GM18870 (cell line): Measurements from ENCODE around the gene ITGA11.

Source experiments
- ATAC-seq: cut with Tn5 transposase; IDR thresholded peaks from one replicate; pipeline ENCODE4 v1.9.1; 2021; ENCODE audit warnings: moderate library complexity; ENCODE audit not compliant: unreplicated experiment

The ITGA11 gene

DNA sequence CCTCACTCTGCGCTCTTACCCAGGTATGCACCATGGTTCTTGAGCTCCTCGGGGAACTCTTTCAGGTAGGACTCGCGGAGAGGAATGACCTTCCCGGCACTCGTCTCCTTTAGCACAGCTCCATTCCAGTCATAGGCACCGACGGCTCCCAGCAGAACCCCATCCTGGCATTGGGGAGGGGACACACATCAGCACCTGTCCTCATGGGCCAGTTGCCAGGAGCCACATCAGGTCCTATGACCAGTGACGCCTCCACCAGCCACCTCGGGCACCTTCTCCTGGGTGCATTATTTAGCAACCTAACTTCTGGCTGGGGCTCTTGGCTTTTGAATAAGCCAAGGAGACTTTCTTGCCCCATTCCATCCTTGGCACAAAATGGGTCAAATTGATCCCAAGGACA is 92.5 kb downstream of the ITGA11 start:
- ATAC-seq, result no peak

DNA sequence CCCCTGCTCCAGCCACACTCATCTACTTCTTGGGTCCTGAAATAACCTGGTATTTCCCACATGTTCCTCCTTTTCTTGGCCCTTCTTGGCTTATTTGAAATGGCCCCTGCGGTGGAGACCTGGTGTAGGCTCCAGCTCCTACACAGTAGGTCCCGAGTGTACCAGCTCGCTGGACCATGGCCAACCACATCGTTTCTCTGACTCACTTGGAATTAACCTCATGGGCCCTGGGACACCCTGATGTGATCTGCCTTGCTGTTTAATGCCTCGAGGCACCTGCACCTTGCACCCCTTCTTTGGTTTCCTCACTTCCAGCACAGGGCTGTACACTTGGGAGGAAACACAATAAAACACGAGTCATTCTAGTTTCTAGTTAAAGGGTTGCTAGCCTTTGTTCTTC is 94.1 kb downstream of the ITGA11 start:
- ATAC-seq, result no peak

- ATAC-seq, result no peak
Observed at GRCh38 chr15:68336516-68336915, 95.4 kb downstream of the ITGA11 start.

DNA sequence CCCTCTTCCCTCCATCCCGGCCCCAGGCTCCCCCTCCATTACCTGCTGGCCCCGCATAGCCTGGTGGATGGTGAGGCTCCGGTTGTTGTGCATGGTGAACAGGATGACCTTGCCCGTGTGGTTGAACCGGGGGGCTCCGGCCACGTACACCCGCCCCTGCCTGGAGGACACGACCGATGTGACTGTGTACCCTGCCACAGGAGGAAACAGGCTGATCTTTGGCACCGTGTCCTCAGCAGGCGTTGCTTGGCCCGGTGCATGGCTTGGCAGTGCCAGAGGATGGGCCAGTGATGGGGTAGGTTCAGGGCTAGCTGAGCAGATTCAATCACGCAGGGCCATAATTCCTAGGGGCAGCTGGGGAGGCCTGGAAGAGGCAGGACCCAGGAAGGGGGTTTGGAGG is 96.3 kb downstream of the ITGA11 start:
- ATAC-seq, result no peak

GRCh38 chr15:68335251-68335650 is 96.7 kb downstream of the ITGA11 start:
- no peak for ATAC-seq

DNA sequence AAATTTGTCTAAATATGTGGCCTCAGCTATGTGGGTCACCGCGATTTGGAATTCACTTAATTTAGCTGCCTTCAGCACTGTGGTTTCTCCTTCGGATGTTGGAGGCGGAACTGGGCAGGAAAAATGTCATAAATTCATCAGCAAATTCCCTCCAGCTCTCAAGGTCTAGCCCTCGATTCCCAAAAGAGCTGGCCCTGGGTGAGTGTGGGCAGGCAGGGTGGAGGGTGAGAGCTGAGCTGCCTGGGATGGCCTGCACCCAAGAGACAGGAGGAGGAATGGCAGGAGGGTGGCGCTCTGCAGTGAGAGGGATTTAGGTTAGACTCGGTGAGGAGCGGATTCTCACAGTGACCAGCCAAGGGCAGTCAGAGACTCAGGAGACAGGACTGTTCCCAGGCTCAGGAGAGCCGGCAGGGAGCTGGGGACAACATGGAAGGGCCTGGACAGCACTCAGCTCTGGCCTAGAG is 97.3 kb downstream of the ITGA11 start:
- no peak for ATAC-seq

GRCh38 chr15:68333775-68334470 is 98.0 kb downstream of the ITGA11 start:
- ATAC-seq, result no peak

- no peak for ATAC-seq
Observed at GRCh38 chr15:68332266-68332665, 99.7 kb downstream of the ITGA11 start.

GRCh38 chr15:68330901-68331300 is 101.1 kb downstream of the ITGA11 start:
- no peak for ATAC-seq

- ATAC-seq, result no peak
Observed at GRCh38 chr15:68330416-68330815, 101.5 kb downstream of the ITGA11 start.

DNA sequence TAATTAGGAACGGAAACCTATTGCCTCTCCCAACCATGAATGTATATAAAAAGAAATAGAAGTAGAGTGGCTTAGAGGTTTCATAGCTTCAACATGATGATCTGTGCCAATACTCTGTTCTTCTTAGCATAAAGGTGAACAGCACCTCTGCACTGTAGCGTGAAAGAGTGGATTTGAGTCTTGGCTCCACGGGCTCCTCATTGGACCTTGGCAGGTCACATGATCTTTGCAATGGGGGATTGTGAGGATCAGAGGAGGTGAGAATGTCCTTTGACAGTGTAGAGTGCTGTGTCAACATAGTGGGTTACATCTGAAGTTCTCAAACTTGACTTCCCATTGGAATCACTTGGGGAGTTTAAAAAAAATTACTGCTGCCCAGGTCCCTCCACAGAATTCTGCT is 103.0 kb downstream of the ITGA11 start:
- ATAC-seq, result no peak

- ATAC-seq, result no peak
Observed at GRCh38 chr15:68328443-68328842, 103.5 kb downstream of the ITGA11 start.

DNA sequence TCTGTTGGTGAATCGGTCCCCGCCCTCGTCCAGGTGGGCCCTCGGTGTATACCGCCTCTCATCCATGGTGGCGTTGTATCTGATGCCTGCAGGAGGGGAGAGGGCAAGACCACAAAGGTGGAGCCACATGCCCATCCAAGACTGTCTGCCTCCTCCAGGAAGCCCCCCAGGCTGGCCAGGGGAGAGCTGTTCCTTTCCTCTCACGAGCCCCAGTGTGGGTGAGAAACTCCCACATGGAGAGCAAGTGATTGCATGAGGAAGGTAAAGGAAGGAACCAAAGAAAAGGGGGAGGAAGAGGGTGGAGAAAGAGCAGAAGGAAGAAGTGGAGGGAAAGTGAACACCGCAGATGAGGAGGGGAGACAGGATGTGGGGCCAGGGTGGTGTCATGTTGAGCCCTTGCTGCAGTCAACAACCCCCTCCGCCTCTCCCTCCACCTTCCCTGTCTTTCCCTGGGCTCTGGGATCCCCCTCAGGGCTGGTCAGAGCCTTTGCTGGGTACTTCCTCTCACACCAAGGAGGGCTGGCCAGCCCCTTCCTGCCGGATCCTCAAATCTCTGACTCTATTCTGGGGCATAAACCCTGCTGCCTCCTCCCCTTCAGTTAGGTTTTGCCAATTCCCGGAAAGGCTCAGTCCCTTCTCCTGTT is 105.1 kb downstream of the ITGA11 start:
- ATAC-seq, result no peak

DNA sequence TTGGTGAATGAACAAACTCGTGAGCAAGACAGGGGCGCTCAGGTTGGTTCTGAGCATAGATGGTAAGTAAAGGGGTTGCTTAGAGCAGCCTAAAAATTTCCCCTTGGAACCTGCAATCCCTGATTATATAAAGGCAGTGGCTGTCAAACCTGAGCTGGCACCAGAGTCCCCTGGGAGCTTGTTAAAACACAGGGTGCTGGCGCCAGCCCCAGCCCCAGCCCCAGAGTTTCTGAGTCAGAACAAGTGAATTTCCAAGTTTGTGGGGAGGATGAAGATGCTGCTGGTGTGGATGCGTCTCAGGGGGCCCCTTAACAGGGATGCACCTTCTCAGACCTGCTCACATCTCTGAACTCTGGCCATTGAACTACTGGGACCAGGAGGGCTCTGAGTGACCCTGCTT is 106.2 kb downstream of the ITGA11 start:
- no peak for ATAC-seq

DNA sequence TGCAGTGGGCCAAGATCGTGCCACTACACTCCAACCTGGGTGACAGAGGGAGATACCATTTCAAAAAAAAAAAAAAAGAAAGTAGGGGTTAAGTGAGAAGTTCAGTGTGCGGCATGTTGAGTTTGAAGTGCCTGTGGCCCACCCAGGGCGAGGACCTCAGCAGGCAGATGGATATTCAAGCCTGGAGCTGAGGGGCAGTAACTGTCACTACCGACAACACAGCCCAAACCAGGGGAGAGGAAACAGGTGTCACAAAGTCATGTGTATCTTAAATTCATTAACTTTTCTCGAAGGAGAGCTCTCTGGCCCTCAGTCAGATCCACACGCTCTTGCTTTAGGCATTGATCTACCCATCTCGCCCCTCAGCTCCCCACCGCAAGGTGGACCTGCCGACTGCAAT is 109.2 kb downstream of the ITGA11 start:
- ATAC-seq, result no peak

DNA sequence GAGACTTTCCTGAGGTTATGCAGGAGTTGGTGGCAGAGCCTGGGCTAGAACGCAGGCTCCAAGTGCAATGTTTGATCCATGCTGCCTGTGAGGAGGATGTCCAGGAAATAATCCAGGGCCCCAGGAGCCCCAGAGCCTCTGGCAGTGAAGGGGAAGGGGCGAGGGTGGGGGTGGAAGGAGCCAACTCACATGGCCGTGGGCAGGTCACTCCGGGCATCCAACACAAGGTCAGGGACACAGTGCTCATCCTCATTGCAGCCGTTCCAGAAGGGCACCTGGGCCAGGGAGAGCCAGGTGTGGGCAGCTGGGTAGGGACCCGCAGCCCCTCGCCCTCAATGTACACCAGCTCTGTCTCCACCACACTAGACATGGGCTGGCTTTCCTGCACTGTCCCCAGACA is 110.7 kb downstream of the ITGA11 start:
- ATAC-seq, result no peak

DNA sequence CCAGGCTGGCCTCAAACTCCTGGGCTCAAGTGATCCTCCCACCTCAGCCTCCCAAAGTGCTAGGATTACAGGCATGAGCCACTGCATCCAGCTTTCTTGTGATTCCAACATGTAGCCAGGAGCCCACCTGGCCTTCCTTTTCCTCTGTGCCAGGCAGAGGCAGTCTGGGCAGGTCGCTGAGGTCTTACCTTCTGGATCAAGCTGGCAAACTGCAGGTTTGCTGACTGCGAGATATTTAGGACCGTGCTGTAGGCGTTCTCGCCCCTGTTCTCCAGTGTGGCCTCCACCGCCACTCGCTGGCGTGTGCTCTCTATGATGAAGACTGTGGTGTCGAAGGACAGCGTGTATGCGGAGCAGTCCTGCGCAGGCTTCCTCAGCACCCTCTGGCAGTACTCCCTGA is 112.0 kb downstream of the ITGA11 start:
- ATAC-seq, result no peak

DNA sequence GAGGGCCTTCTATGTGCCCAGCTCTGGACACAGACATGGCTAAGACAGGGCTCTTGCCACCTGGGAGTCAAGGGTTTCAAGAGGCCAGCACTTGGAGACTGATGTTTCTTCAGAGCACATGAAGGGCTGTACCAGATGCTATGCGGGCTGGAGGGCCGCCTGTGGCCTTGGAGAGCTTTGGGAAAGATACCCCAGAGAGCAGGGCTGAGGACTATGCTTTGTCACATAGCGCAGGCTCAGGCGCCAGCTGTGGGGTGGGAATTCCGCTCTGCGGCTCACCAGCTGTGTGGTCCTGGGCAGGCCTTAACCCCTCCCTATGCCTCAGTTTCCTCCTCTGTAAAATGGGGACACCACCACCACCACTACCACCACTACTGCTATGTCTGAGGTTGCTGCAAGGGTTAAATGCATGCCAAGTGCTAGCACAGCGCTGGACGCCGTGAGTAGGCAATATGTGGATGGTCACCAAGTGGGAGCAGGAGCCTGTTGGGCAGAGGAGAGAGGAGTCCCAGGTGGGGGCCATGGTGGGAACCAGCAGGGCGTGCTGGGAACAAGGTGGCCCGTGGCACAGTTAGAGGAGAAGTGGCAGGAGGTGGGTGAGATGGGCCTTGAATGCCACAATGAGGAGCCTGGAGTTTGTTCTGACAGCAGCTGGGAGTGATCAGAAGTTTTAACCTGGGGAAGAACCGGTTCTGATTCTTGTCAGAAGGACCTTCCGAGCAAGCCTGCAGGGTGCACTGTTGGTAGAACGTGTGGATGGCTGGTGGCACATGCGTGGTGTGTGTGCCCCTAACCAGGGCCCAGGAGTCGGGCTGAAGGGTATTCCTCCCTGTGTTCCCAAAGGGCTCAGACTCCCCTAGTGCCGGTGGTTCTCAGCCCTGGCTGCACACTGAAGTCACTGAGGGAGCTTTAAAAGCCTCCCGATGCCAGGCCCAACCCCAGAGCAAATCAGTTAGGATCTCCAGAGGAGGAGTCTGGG is 112.7 kb downstream of the ITGA11 start:
- no peak for ATAC-seq

- ATAC-seq, result no peak
Observed at GRCh38 chr15:68318008-68318835, 113.7 kb downstream of the ITGA11 start.

DNA sequence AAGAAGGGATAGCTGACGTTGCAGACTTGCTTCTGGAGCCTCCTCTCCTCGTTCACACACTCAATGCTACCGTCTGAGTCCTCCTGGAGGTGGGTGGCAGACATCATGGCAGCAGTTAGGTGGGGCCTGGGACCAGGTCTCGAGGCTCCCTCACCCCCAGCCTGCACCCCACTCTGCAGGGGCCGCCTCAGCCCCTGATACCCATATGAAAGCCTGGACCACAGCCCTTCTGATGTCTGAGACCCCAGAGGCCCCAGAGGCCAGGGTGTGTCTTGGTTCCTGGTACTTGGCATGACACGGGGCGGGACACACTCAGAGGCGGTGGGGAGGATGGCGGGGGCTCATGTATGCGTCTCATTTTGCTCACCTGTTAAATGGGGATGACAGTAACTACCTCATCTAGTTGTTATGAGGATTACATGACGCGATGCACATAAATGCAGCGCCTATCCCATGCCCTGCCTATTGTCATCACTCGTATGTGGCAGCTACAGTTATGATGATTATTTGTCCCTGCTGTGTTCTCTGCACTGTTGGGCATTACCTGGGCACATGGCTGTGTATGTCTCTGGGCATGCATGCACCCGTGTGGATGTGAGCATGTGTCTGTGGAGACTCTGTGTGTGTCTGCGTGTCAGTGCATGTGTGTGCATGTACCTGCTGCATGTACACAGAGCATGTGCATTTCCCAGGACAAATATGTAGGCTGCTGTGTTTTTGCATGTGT is 114.5 kb downstream of the ITGA11 start:
- no peak for ATAC-seq
